Hepatic stellate cell (primary cell): ENCODE data around the gene TPCN1.
A peak's percentile ranks its signal among the peaks of the same experiment; 100 is the strongest.

Source experiments
- DNase-seq: peaks from one replicate; pipeline ENCODE4 v3.0.0; 2011; ENCODE audit warnings: low spot score

TPCN1 gene

DNA sequence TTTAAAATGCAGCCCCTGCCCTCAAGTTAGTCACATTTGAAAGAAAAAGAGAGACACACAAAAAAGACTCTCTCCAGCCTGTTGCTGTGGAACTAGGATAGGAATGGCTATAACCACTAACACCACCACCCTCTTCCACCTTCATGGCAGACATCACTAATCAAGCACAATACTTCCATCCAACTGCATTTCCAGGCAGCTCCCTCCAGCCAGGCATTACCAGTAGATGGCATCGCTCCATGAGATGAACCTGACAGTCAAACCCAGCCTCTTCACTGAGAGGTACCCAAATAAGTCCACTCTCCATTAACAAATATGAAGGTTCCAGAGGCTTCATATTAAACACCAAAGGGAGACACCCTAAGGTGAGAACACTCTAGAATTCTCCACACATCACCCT, 89.2 kb downstream of the TPCN1 start:
- DNase-seq = no peak

GRCh38 chr12:113314121-113314529, 92.9 kb downstream of the TPCN1 start:
- peak; percentile 76 for DNase-seq

- DNase-seq = no peak
Measured at GRCh38 chr12:113315358-113315757, 94.1 kb downstream of the TPCN1 start.

GRCh38 chr12:113316155-113316554, 94.9 kb downstream of the TPCN1 start:
- DNase-seq = no peak

GRCh38 chr12:113317122-113317521, 95.9 kb downstream of the TPCN1 start:
- DNase-seq = no peak

DNA sequence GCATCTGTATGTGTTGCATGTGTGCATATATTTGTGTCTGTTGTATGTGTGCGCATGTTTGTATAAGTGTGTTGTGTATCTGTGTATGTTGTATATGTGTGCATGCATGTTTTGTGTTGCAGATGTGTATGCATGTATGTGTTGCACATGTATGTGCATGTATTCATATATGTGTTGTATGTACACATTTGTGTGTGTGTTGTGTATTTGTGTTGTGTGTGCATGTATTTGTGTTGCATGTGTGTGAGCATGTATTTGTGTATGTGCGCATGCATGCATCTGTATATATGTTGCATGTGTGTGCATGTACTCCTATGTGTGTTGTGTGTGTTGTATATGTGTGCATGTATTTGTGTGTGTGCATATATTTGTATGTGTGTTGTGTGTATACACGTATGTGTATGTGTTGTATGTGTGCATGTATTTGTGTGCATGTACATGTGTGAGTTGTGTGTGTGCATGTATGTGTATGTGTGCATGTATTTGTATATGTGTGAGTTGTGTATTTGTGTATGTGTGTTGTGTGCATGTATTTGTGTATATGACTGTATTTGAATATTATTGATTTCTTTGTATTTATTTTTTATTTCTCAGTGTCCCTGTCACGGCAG, 96.9 kb downstream of the TPCN1 start:
- DNase-seq = no peak

- DNase-seq = no peak
Measured at GRCh38 chr12:113318900-113319628, 97.8 kb downstream of the TPCN1 start.

DNA sequence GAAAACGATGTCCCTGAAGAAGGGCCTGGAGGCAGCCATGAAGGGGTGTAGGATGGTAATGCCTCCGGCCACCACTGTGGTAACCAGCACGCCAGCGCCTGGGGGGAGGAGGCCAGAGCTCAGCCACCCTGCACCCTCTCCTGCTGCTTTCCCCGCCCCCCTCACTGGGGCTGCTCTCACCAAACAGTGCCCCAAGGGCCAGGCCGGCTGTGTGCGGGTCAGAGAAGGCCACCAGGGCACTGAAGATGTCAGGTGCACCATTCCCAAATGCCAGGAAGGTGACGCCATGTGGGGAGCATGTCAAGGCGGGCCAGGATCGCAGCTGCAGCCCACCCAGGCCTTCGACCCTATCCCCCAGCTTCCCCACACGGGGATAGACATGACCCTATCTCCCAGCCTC, 99.1 kb downstream of the TPCN1 start:
- DNase-seq = no peak

GRCh38 chr12:113322343-113322742, 101.1 kb downstream of the TPCN1 start:
- DNase-seq = peak; percentile 88

GRCh38 chr12:113325916-113326315, 104.7 kb downstream of the TPCN1 start:
- peak; percentile 46 for DNase-seq

GRCh38 chr12:113326775-113327395, 105.6 kb downstream of the TPCN1 start:
- no peak for DNase-seq

GRCh38 chr12:113328368-113328889, 107.2 kb downstream of the TPCN1 start:
- DNase-seq = no peak

DNA sequence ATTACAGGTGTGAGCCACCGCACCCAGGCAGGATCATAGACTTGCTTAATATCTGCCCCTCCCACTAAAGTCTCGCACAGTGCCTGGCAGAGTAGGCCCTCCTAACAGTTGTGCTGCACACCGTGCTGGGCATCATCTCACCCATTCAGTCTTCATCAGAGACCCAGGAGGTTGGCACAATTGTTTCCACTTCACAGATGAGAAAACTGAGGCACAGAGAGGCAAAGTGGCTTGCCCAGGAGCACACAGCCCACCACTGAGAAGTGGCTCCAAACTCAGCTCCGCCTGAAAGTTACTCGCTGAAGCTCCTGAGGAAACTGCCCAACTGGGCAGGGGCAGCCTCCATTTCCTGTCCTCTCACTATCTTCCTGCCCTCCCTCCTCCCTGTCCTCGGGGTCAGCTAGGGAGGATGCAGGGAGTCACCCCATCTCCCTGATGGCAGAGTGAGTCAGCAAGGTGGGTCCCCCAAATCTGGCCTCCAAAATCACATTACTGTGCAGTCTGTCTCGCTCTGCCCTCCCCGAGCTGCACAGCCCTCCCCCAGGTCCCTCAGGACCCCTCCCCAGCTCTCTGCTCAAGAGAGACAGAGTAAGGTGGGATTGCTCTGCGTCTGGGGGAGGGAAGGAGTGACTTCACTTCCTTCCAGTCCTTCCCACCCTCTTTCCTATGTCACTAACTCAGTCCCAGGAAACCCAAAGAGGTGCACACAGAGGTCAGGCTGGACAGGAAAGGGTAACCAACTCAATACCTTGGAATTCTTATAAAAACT, 107.9 kb downstream of the TPCN1 start:
- DNase-seq = no peak

DNA sequence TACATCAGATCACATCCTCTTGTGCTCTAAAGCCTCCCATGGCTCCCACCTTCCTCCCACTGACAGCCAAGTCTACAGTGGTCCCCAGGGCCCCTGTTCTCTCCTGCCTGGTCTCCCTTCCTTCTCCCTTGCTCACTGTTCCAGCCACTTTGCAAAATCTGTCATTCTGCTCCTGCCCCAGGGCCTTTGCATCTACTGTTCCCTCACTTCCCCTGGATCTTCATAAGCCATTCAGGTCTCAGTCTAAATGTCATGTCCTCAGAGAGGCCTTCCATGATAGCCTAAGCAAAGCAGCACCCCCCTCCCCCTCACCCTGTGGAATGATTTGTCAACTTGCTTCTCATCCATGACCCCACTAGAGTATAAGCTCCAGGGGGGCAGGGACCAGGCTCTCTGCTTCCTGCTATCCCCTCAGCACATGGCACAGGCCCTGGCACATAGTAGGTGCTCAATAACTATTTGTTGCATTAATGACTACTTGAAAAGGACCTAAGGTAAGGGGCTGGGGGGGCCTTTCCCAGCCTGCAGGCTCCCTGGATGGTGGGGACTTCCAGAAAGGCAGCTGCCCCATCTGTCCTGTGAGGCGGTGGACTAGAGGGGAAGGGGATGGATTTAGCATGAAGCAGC, 108.6 kb downstream of the TPCN1 start:
- DNase-seq = no peak

GRCh38 chr12:113330505-113330904, 109.2 kb downstream of the TPCN1 start:
- DNase-seq = no peak

GRCh38 chr12:113332688-113333417, 111.6 kb downstream of the TPCN1 start:
- DNase-seq = no peak

- no peak for DNase-seq
Measured at GRCh38 chr12:113333418-113333750, 112.1 kb downstream of the TPCN1 start.

- DNase-seq = no peak
Measured at GRCh38 chr12:113333877-113334785, 112.9 kb downstream of the TPCN1 start.

GRCh38 chr12:113334786-113335539, 113.7 kb downstream of the TPCN1 start, which contains the start of gene SLC8B1:
Gene SLC8B1 (minus strand): TSS chr12:113335109. CDS start chr12:113332878, 2,231 bp downstream.
- DNase-seq = peak; percentile 86
